A673 (cell line): Measurements from ENCODE around the gene RAB3C.

Source experiments
- CTCF ChIP-seq: fragments of 300-800, 200-600 bp; sonication (generic); conservative IDR thresholded peaks from 2 replicates; pipeline ENCODE4 v1.5.1; 2017; ENCODE audit warnings: low read depth, mild to moderate bottlenecking, antibody characterized with exemption, low read length, moderate library complexity, mixed read lengths
- EZH2 ChIP-seq: fragments of 200-600 bp; sonication (generic); IDR thresholded peaks from 2 replicates; pipeline ENCODE4 v1.6.1; 2017; ENCODE audit warnings: borderline replicate concordance, low read depth, mild to moderate bottlenecking, mixed read lengths, antibody characterized with exemption, low read length; ENCODE audit not compliant: poor library complexity, severe bottlenecking

DNA sequence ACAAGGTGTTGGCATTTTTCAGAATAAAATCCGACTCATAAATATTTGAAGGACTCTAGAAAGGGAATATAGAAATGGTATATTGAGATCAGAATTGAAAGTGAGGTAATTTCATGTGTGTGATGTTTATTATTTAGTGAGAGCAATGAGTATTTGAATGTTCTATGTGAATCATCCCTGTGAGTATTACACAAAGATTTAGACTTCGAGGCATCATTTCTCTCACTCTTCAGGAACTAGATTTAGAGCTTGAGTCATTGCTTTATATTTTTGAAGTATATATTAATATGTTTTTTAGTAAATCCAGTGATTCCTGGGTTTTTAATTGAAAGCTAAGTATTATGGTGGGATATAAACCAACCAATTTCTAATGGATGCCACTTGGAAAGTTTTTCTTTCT is 91.2 kb downstream of the RAB3C start:
- TF ChIP-seq CTCF, result no peak
- no peak for TF ChIP-seq EZH2
